ENCODE measurements around the gene SPCS3.
"Not testable (repeated sequence)": the region's sequence is repeated elsewhere in the genome, so short reads cannot be mapped to it uniquely, and the experiment has no call there.

SPCS3 gene

GRCh38 chr4:176277162-176277904, 42.4 kb upstream of the SPCS3 start:
- DNase-seq (ENCODE audit: low spot score) = peak; percentile 38
- TF ChIP-seq CTCF (IDR thresholded peaks at IDR 0.05; ENCODE audit: extremely low read depth, missing control alignments) = peak; percentile 29

GRCh38 chr4:176279560-176279959, 40.2 kb upstream of the SPCS3 start:
- not testable (repeated sequence) for DNase-seq (ENCODE audit: low spot score)

GRCh38 chr4:176286728-176287127, 33.0 kb upstream of the SPCS3 start:
- no peak for DNase-seq (ENCODE audit: low spot score)
- no peak for TF ChIP-seq CTCF (IDR thresholded peaks at IDR 0.05; ENCODE audit: extremely low read depth, missing control alignments)

DNA sequence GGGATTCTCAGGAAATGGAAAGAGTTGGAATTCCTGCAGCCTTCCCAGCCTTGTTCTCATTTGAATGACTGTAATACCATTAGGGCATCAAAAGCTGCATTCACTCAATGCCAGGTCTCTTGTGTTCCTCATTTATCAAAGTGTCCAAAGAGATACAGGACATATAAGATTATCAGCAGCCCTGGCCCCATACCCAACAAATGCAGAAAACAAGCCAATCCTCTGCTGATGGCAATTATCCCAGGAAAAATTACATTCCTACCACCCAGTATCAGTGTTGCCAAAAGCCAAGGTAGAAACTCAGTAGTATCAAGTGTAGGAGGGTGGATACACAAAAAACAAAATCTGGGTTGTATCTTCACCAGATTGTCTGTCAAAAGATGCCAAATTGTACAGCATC, 32.2 kb upstream of the SPCS3 start:
- no peak for DNase-seq (ENCODE audit: low spot score)
- TF ChIP-seq CTCF (IDR thresholded peaks at IDR 0.05; ENCODE audit: extremely low read depth, missing control alignments) = no peak

- TF ChIP-seq CTCF (IDR thresholded peaks at IDR 0.05; ENCODE audit: extremely low read depth, missing control alignments) = no peak
- DNase-seq (ENCODE audit: low spot score) = no peak
Observed at GRCh38 chr4:176288020-176288419, 31.7 kb upstream of the SPCS3 start.

DNA sequence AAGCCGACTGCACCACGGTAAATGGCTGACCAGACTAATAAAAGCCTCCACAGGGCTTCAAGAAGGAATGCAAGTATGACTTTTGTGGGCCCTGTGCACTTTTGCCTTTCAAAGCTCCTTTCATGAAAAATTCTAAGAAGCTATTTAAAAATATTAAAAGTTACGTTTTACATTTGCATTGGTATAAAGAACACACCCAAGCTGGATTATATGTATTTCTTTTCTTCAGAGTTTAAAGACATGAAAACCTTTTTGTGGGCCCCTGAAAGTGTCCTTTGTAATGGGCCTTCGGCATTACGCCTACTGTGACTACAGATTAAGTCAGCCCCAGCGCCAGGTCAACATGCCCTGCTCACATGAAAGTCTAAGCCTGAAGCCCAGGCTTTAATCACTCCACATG, 30.2 kb upstream of the SPCS3 start:
- DNase-seq (ENCODE audit: low spot score) = no peak
- TF ChIP-seq CTCF (IDR thresholded peaks at IDR 0.05; ENCODE audit: extremely low read depth, missing control alignments) = no peak

GRCh38 chr4:176290520-176290919, 29.2 kb upstream of the SPCS3 start:
- DNase-seq (ENCODE audit: low spot score) = no peak

More at GRCh38 chr4:176290520-176290919, 29.2 kb upstream of the SPCS3 start:
- no peak for TF ChIP-seq CTCF (IDR thresholded peaks at IDR 0.05; ENCODE audit: extremely low read depth, missing control alignments)
